HG03565 (cell line): Measurements from ENCODE around the gene ZNF346.

ENCODE experiments used
- ATAC-seq: cut with Tn5 transposase; IDR thresholded peaks from one replicate; pipeline ENCODE4 v1.9.1; 2021; ENCODE audit warnings: mild to moderate bottlenecking, moderate library complexity; ENCODE audit not compliant: unreplicated experiment

Gene ZNF346

DNA sequence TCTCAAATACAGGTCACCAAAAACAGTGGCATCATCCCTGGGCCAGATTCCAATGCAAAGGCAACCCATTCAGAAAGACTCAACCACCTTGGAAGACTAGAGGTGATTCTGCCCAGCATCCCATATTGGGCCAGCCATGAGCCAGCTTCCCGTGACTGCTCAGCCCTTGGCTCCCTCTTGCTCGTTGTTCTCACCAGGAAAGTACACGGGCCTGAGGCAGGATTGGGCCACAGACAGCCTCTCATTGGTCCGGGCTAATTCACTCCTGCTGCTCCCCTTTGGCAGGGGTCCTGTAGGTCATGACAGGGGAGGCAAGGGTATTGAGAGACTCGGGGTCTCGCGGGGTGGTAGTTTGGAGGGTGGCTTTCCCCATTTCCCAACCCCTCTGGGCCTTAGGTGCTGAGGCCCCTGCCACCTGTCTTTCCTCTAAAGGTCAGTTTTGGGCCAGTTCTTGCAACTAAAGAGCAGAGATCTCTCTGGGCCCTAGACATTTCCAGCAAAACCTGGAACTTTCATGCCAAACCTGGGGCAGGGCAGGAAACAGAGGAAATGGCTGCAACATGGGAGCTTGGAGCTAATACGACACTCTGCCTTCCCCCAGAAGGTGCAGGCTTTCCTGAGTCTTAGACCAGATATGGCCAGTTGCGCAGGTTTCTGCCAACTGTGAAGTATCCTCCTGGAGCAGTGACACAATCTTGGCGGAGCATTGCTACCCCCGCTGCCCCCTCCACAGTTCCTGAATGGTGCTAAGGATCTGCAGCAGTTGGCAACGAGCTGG, 42.2 kb downstream of the ZNF346 start:
- ATAC-seq, result no peak

DNA sequence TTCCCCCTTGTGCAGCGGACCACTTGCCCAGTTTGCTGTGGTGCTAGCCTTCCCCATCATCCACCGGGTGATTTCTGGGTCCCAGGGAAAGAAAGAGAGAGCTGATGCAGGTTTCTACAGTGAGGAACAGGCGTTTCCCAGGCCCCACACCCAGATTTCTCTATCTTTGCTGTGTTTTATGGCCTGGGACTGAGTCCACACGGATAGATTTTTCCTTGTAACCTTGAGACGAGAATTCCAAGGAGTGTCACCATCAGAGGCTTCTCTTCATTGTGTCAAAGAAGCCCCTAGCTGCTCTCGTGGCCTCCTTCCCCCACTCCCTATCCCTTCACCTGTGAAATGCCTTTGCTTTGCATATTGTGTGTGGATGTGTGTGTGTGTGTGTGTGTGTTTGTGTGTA, 43.0 kb downstream of the ZNF346 start:
- no peak for ATAC-seq

DNA sequence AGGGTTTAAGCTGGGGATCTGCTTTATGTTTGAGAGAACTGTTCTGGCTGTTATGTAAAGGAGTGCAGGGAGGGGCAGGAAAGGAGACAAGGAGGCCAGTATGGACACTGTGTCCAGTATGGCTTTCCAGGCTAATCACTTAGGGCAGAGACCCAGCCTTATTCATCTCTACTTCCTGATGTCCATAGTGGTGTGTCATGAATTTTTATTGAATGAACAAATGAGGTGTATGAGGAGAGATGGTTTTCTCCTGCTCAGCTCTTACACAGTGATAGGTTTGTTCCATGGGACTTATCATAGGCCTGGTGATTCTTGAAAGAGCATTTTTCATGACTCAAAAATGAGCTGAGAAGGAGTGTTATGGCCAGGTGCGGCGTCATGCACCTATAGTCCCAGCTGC, 43.7 kb downstream of the ZNF346 start:
- no peak for ATAC-seq

GRCh38 chr5:177067503-177067902, 45.0 kb downstream of the ZNF346 start:
- ATAC-seq, result no peak

DNA sequence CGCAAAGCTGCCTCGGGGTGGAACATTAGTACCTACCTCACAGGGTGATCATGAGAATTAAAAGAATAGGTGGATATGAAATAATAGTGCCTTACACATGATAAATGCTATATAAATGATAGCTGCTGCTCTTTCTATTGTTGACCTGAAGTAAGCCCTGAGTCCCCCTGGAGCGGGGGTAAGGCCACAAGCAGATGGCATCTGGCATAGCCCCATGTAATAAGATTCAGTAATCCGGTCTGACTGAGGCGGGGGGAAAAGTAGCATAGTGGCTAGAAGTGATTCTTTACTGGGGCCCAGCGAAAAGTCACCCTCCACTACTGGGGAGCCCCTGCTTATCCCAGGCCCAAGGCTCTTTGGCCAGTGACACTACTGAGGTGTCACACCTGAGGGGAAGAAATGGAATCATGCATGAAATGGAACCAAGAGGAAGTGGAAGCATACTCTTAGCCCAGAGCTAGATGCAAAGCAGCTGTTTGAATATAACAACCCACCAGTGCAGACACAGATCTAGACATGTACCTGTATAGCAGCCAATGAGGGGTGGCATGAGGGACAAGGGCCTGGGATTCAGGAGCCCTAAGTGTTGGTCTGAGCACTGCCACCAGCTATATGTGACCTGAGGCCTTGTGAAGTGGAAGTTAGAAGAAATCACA, 48.2 kb downstream of the ZNF346 start:
- ATAC-seq, result no peak

DNA sequence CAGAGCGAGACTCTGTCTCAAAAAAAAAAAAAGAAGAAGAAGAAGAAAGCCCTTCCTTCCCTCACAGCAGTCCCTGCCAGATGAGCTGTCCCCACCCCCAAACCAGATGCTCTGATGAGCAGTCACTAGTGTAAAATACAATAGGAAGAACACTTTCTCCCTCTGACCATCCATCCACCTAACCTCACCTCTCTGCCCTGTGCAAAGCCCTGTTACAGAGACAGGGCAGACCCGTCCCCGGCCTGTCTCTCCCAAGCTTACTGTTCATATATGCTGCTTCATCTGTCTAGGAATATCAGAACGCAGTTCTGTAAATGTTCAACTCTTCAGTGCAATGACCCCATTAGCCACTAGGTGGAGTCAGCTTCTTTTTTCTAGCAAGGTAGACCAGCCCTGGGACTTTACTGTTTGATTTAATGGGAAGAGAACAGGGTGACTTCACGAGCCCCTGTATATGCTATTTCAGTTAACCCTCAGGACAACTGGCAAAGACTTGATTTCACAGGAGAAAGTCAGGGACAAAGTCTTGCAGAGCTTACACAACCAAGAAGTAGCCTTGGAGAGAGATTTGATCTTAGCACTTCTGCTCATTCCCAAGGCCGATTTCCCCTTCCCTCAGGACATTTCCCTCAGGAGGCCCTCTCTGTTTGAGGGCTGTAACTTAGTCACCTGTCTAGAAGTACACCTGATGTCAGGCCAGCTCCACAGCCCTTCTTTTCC, 49.3 kb downstream of the ZNF346 start:
- peak; percentile 49 for ATAC-seq

GRCh38 chr5:177077335-177077734, 54.8 kb downstream of the ZNF346 start:
- no peak for ATAC-seq

DNA sequence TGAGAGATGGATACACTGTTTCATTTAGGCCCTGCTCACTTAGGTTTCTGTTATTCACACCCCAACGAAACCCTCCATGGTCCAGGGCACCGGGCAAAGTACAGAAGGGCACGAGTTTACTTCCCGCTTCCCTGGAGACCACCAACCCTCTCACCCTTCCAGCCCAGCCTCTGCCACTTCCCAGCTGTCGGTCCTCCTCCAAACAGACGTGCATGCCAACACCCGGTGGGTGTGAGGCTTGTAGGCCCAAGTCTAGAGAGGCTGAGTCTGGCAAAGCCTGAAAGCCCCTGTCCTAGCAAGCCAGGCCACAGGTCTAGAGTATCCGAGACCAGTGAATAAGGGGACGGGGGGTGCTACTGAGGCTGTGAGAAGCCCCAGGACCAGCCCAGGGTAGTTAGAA, 57.1 kb downstream of the ZNF346 start:
- ATAC-seq, result no peak

DNA sequence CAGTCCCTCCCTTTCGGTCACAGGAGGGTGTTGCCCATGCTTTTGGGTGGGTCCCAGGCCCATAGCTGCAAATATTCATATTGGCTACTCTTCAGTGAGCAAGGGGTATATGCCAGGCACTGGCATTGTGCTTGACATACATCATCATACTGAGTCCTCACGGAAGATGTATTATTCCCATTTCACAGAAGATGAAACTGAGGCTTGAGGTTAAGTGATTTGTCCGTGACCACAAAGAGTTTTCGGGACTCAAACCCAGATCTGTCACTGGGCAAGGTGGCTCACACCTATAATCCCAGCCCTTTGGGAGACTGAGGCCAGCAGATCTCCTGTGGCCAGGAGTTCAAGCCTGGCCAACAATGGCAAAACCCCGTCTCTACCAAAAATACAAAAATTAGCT, 57.8 kb downstream of the ZNF346 start:
- ATAC-seq, result no peak

DNA sequence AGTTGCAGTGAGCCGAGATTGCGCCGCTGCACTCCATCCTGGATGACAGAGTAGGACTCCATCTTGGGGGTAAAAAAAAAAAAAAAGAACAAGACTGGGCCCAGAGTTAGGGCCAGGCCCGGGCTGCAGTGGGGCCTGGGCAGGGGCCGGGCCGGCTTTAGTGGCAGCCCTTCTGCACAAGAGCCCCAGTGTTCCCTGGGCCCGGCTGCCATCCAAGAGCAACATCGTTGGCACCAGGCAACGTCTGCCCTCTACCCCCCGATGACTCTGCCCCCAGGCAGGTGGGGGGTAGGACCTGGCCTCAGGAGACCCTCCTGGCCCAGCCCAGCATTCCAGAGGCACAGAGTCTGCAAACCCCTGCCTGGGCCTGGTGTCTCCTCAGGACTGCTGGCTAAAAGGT, 59.4 kb downstream of the ZNF346 start:
- ATAC-seq, result no peak

GRCh38 chr5:177083357-177083756, 60.9 kb downstream of the ZNF346 start:
- ATAC-seq, result no peak

- ATAC-seq, result no peak
These were observed 61.7 kb downstream of the ZNF346 start for GRCh38 chr5:177084175-177084574.

- ATAC-seq, result no peak
These were observed 63.6 kb downstream of the ZNF346 start for GRCh38 chr5:177085985-177086653.

GRCh38 chr5:177086654-177087397, 64.3 kb downstream of the ZNF346 start, which contains the start of gene FGFR4:
TSS of gene FGFR4 (plus strand) at chr5:177086915. CDS start at chr5:177089603, 2,688 bp downstream.
- ATAC-seq, result no peak

DNA sequence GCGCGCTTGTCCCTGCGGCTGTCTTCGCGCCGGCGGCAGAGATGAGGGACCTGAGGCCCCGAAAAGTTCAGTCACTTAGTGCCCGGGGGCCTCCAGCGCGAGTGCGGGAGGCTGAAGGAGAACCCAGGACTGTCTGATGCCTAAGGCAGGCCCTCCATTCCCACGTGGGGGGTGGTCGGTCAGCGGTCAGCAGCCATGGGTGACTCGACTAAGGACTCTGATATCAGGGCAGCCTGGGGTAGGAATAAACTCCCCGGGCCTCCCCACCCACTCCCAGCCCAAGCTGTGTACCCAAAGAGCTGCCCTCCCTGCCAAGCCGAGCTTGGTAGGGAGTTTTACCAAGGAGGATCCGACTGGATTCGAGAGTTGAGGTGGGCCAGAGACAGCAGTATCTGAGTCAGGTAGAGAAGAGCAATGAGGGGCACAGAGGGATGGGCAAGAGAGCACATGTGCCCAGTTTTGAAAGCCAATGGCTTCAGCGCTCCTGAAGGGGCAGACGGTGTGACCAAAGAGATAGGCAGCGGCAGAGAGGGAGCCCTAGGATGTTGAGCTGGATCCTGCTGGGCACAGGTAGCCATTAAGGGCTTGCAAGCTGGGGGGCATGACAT, 65.0 kb downstream of the ZNF346 start:
- no peak for ATAC-seq

GRCh38 chr5:177089127-177089526, 66.6 kb downstream of the ZNF346 start:
- ATAC-seq, result no peak

DNA sequence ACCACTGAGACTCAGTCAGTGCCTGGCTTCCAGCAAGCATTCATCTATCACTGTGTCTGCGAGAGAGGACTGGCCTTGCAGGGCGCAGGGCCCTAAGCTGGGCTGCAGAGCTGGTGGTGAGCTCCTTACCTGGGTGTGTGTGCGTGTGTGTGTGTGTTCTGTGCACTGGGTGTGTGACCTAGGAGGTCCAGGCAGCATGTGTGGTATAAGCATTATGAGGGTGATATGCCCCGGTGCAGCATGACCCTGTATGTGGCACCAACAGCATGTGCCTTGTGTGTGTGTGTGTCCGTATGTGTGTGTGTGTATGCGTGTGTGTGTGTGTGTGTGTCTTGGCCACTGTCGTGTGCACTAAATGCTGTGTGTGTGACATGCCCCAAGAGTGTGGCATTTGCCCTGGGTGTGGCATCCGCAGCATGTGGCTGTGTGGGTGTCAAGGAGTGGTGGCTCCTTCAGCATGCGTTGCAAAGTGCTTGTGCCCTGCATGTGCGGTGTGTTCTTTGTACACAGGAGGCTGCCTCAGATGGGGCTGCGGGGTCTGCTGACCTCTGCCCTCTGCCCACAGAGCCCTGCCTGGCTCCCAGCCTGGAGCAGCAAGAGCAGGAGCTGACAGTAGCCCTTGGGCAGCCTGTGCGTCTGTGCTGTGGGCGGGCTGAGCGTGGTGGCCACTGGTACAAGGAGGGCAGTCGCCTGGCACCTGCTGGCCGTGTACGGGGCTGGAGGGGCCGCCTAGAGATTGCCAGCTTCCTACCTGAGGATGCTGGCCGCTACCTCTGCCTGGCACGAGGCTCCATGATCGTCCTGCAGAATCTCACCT, 67.5 kb downstream of the ZNF346 start:
- ATAC-seq, result no peak

GRCh38 chr5:177090813-177091212, 68.3 kb downstream of the ZNF346 start:
- no peak for ATAC-seq

DNA sequence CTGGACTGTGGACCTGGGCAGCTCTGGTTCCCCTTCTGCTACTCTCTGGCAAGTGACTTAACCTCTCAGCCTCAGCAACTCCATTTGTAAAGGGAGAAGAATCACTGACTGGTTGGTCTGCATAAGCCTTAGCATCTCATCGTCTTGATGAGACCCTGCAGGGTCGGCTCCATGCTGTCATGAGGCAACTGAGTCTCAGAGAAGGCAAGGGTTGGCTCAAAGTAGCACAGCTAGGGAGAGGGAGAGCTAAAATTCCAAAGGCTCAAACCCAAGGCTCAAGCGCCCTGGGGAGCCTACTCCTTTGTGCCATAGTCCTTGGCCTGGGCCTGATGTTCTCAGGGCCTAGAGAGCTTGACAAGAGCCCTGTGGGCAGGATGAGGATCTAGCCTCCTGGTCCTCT, 68.7 kb downstream of the ZNF346 start:
- no peak for ATAC-seq
